ENCODE results near the gene TYMS.
A peak's percentile ranks its signal among the peaks of the same experiment; 100 is the strongest.

TYMS gene

GRCh38 chr18:647304-647703 is 10.1 kb upstream of the TYMS start:
- FAIRE-seq, result no peak

GRCh38 chr18:649341-649740 is 8.1 kb upstream of the TYMS start:
- FAIRE-seq, result no peak

- no peak for FAIRE-seq
These were observed 7.0 kb upstream of the TYMS start for GRCh38 chr18:650428-650858.

GRCh38 chr18:652131-652530 is 5.3 kb upstream of the TYMS start:
- no peak for FAIRE-seq

GRCh38 chr18:653512-653911 is 3.9 kb upstream of the TYMS start:
- FAIRE-seq, result no peak

- no peak for FAIRE-seq
These were observed 2.9 kb upstream of the TYMS start for GRCh38 chr18:654601-655000.

- FAIRE-seq, result no peak
These were observed 2.0 kb upstream of the TYMS start for GRCh38 chr18:655445-655844.

- FAIRE-seq, result peak; percentile 69
These were observed 821 bp downstream of the TYMS start for GRCh38 chr18:658001-658946.

GRCh38 chr18:658947-659533 is 1.6 kb downstream of the TYMS start:
- no peak for FAIRE-seq

GRCh38 chr18:659597-659996 is 2.1 kb downstream of the TYMS start:
- FAIRE-seq, result no peak

GRCh38 chr18:662197-662596 is 4.7 kb downstream of the TYMS start:
- FAIRE-seq, result no peak

- no peak for FAIRE-seq
These were observed 8.7 kb downstream of the TYMS start for GRCh38 chr18:666177-666576.

GRCh38 chr18:666628-667027 is 9.2 kb downstream of the TYMS start:
- FAIRE-seq, result no peak

- FAIRE-seq, result no peak
These were observed 10.8 kb downstream of the TYMS start for GRCh38 chr18:668260-668659.

GRCh38 chr18:669077-669476 is 11.6 kb downstream of the TYMS start:
- no peak for FAIRE-seq

GRCh38 chr18:670522-670921 is 13.1 kb downstream of the TYMS start:
- FAIRE-seq, result no peak

GRCh38 chr18:671405-671804 is 14.0 kb downstream of the TYMS start:
- FAIRE-seq, result no peak

- FAIRE-seq, result no peak
These were observed 15.9 kb downstream of the TYMS start for GRCh38 chr18:673317-673716.

- no peak for FAIRE-seq
These were observed 16.3 kb downstream of the TYMS start for GRCh38 chr18:673769-674168.

GRCh38 chr18:675307-675706 is 17.9 kb downstream of the TYMS start:
- no peak for FAIRE-seq

GRCh38 chr18:676069-676468 is 18.6 kb downstream of the TYMS start:
- FAIRE-seq, result no peak

GRCh38 chr18:676736-677135 is 19.3 kb downstream of the TYMS start:
- no peak for FAIRE-seq

GRCh38 chr18:677145-677544 is 19.7 kb downstream of the TYMS start:
- FAIRE-seq, result no peak

GRCh38 chr18:677951-678381 is 20.5 kb downstream of the TYMS start:
- no peak for FAIRE-seq

Measured in G401.6 (cell line).